ENCODE measurements around the gene ALCAM. TPM values are rescaled to one million over a fixed set of nuclear protein-coding genes. Genes with fewer than 3 reads are reported as not detected.

ALCAM gene
- total RNA-seq, 1 donor from 2014 or later = 26.1 TPM

GRCh38 chr3:105615814-105616213 is 249.1 kb downstream of the ALCAM start:
- Histone ChIP-seq H3K27me3 (no peaks in the 10 kb centered on the region), H3K36me3 (no peaks in the 10 kb centered on the region), H3K4me3 (no peak overlapping the region), H3K27ac (no peak overlapping the region), H3K9me3 (no peaks in the 10 kb centered on the region), H3K4me1 (no peaks in the 10 kb centered on the region)
- TF ChIP-seq CTCF (IDR thresholded peaks at IDR 0.05) = no peak
- no peak for DNase-seq (ENCODE audit: low spot score in 2 of 2)
- intact Hi-C loops (cut with DNase I) = no loop called here

DNA sequence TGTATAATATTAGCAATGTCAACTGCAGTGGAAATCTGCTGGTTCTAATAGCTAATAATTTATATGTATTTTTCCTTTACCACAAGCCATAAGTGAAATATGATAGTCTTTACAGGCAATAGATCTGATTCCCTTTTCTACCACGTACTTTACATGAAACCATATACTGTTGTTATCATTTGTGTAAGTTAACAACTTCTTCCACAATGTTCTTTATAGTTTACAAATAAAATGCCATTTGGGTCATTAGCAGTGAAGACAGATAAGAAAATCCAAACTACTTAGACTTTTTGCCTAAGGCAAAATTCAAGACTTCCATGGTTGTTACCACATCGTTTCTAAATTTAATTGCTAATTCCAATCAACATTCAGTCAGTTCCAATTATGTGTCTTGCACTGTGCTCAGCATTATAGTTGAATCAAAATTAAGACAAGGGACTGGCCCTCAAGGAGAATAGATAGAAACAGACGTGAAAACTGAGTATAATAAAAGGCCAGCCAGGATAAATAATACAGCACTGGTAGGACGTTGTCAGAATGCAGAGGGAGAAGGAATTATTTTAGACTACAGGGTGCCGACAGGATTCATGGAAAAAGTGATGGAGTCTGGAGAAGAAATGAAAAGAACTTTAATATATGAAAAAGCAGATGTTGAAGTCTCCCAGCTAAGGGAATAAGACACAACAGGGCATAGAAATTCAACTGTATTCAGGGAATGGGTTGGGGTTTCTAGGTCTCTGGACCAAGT is 249.8 kb downstream of the ALCAM start:
- intact Hi-C loops (cut with DNase I) = no loop called here

GRCh38 chr3:105618556-105618955 is 251.8 kb downstream of the ALCAM start:
- intact Hi-C loops (cut with DNase I) = no loop called here
- no peak for DNase-seq (ENCODE audit: low spot score in 2 of 2)
- Histone ChIP-seq H3K4me3 (no peak overlapping the region), H3K4me1 (no peaks in the 10 kb centered on the region), H3K27me3 (no peaks in the 10 kb centered on the region), H3K27ac (no peak overlapping the region), H3K36me3 (no peaks in the 10 kb centered on the region), H3K9me3 (no peaks in the 10 kb centered on the region)
- no peak for TF ChIP-seq CTCF (IDR thresholded peaks at IDR 0.05)

More for the DNA sequence above, 249.8 kb downstream of the ALCAM start:
- DNase-seq (ENCODE audit: low spot score in 2 of 2) = no peak
- no peak for TF ChIP-seq CTCF (IDR thresholded peaks at IDR 0.05)
- Histone ChIP-seq H3K9me3 (no peaks in the 10 kb centered on the region), H3K4me3 (no peak overlapping the region), H3K27ac (no peak overlapping the region), H3K27me3 (no peaks in the 10 kb centered on the region), H3K4me1 (no peaks in the 10 kb centered on the region), H3K36me3 (no peaks in the 10 kb centered on the region)

DNA sequence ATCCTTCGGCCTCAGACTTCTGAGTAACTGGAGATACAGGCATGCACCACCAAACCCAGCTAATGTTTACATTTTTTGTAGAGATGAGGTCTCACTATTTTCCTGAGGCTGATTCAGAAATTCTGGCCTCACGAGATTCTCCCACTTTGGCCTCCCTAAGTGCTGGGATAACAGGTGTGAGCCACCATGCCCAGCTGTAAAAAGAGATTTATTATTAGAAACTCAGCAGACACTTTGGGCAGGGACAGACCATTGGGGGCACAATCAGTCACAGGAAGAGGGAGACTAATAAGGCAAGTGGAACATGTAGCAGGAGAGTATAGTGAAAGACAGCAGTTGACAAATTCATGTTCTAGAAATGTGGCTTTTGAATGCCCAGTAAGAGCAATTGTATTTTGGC is 252.9 kb downstream of the ALCAM start:
- no peak for DNase-seq (ENCODE audit: low spot score in 2 of 2)
- no peaks in the 10 kb centered on the region for H3K4me1 ChIP-seq
- H3K4me3 ChIP-seq = no peak overlapping the region
- H3K27me3 ChIP-seq = no peaks in the 10 kb centered on the region
- no peaks in the 10 kb centered on the region for H3K36me3 ChIP-seq
- no peak for TF ChIP-seq CTCF (IDR thresholded peaks at IDR 0.05)
- no peak overlapping the region for H3K27ac ChIP-seq
- no peaks in the 10 kb centered on the region for H3K9me3 ChIP-seq
- intact Hi-C loops (cut with DNase I) = no loop called here

- Histone ChIP-seq H3K27me3 (no peaks in the 10 kb centered on the region), H3K9me3 (no peaks in the 10 kb centered on the region), H3K4me3 (no peak overlapping the region), H3K4me1 (no peaks in the 10 kb centered on the region), H3K27ac (no peak overlapping the region), H3K36me3 (no peaks in the 10 kb centered on the region)
- DNase-seq (ENCODE audit: low spot score in 2 of 2) = no peak
- no peak for TF ChIP-seq CTCF (IDR thresholded peaks at IDR 0.05)
- intact Hi-C loops (cut with DNase I) = no loop called here
Observed at GRCh38 chr3:105620236-105620635, 253.5 kb downstream of the ALCAM start.
